Fibroblast of villous mesenchyme (primary cell): ENCODE results near the gene FGGY. TPM values are rescaled to one million over a fixed set of nuclear protein-coding genes. Genes with fewer than 3 reads are reported as not detected.

Experiments used
- DNase-seq: peaks from one replicate; pipeline ENCODE4 v3.0.0-alpha.2; 2010; ENCODE audit warnings: low read depth
- H3K4me3 ChIP-seq: 2 replicates; pipeline ENCODE4 v1.5.1; 2011; ENCODE audit warnings: low read depth, mild to moderate bottlenecking, low read length
- CTCF ChIP-seq: IDR thresholded peaks from 2 replicates; pipeline ENCODE4 v1.5.1; 2012; ENCODE audit warnings: low read depth, mild to moderate bottlenecking, low read length; ENCODE audit not compliant: insufficient read depth
- total RNA-seq: library from RNA; depleted of rRNA; stranded (reverse); fragments of >200 nt; gene quantifications from 2 replicates; pipeline ENCODE4 v1.2.3, GENCODE V29; 2012

The FGGY gene
- total RNA-seq, 1 donor: 11.7 TPM

DNA sequence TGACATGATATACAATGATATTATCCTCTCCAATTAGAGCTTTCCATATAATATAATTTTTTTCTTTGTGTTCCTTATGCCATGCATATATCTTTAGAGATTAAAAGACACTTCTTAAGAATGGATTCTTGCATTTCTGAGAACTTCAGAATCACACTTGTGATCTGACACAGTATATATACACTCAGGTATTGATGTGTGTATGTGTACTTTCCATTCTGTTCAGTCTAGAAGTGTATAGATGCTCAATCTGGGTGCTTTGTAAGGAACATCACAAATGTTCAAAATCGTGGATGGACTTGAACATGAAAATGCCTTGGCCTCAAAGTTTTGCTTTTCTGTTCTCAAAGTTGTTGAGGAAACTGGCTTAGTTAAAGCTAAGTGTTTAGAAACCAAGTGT, 102.7 kb downstream of the FGGY start:
- TF ChIP-seq CTCF: no peak

GRCh38 chr1:59401581-59401980, 104.7 kb downstream of the FGGY start:
- no peak for TF ChIP-seq CTCF
- no peak overlapping the region for H3K4me3 ChIP-seq
- no peak for DNase-seq

More for the DNA sequence above, 102.7 kb downstream of the FGGY start:
- no peak for DNase-seq
- H3K4me3 ChIP-seq: no peak overlapping the region

- no peak overlapping the region for H3K4me3 ChIP-seq
- TF ChIP-seq CTCF: no peak
- DNase-seq: peak; percentile 33
Measured at GRCh38 chr1:59404796-59405195, 107.9 kb downstream of the FGGY start.

DNA sequence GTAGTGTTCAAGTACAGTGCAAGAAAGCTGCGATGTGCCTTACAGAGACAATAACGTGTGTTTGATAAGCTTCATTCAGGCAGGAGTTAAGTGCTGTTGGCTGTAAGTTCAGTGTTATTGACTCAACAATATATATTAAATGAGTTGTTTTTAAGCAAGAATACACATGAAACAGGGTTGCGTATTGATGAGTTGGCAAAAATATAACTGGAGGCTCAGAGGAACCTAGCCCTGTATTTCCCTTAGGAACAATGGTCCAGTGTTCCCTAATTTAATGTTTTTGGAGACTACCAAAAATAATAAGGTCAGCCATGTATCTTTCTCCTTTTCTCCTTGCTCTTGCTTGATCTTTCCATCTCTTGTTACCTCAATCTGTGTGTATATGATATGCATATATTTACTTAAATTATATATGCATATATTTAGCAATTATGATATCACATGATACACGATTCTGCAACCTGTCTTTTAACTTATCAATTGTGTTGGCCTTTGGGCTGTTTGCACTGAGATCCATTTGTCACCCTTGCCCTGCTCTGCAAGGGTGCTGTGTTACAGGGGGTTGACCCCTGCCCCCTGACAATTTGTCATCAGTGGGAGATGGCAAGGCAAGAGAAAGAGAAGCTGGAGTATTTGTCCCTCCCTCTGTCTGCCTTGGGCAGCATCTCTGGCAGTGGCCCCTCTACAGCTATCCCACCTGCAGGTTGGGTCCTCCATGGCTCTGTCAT, 109.7 kb downstream of the FGGY start:
- no peak for TF ChIP-seq CTCF
- H3K4me3 ChIP-seq: no peak overlapping the region

DNA sequence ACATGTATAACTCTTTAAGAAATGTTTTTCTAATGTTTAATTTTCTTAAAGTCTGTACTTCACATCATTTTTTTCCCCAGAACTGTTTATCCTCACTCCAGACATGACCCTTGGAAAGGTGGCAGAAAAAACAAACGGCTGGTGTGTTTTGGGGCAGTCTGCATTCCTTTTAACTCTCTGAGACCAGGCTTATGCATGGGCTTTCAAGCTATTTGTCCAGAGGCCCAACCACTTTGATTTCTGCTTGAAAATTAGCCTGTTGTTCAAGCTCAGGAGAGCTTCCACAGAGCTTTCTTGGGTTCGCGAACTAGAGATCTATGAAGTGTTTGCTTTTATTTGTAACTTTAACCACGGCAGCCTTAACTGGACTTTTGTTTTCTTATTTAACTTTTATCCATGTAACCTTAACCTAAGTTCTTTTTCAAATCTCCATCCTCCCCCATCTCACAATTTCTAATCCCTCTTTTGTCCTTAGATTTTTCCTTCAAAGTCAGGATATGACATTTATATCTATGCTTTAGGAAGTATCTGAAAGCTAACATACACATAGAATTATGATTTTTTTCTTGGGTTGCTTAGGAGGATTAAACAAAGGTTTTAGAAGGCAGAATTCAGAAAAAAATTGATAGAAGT, 111.8 kb downstream of the FGGY start:
- no peak for TF ChIP-seq CTCF
- no peak overlapping the region for H3K4me3 ChIP-seq
- DNase-seq: peak; percentile 28

More for the DNA sequence above, 109.7 kb downstream of the FGGY start:
- DNase-seq: no peak

- no peak overlapping the region for H3K4me3 ChIP-seq
- no peak for DNase-seq
- TF ChIP-seq CTCF: no peak
Measured at GRCh38 chr1:59409549-59409948, 112.7 kb downstream of the FGGY start.
